ENCODE results near the gene KANSL1.
"Not testable (repeated sequence)": the region's sequence is repeated elsewhere in the genome, so short reads cannot be mapped to it uniquely, and the experiment has no call there.

- TF ChIP-seq CTCF (conservative IDR thresholded peaks at IDR 0.05; ENCODE audit: low read depth in 2 of 2); STAT1 (IDR thresholded peaks at IDR 0.05; ENCODE audit: unreplicated experiment); CREB1 (CRISPR knock-in tag; IDR thresholded peaks at IDR 0.05; ENCODE audit: low read depth); POLR2AphosphoS5 (IDR thresholded peaks at IDR 0.05; ENCODE audit: low read depth); NANOG (IDR thresholded peaks at IDR 0.05; ENCODE audit: borderline replicate concordance); ETS1 (IDR thresholded peaks at IDR 0.05); EZH2phosphoT487 (IDR thresholded peaks at IDR 0.05; ENCODE audit: unreplicated experiment); EZH2 (IDR thresholded peaks at IDR 0.05; ENCODE audit: low read depth, unreplicated experiment); REST (IDR thresholded peaks at IDR 0.05; ENCODE audit: unreplicated experiment); ZNF114 (CRISPR knock-in tag; IDR thresholded peaks at IDR 0.05): not testable (repeated sequence)
Observed at GRCh38 chr17:46223041-46223440, 29.8 kb upstream of the KANSL1 start.
